Tibial nerve (tissue), 4 donors: ENCODE results near the gene SYNPO2. TPM values are rescaled to one million over a fixed set of nuclear protein-coding genes. Genes with fewer than 3 reads are reported as not detected.

Experiments
- DNase-seq, 2 donors: peaks; one replicate each; pipeline ENCODE4 v3.0.0-alpha.2; 2019; ENCODE audit warnings: low spot score in 2 of 2
- H3K27ac ChIP-seq, 4 donors: fragments of 200-600 bp; sonication (generic) in 3 of 4; one replicate each; pipeline ENCODE4 v1.5.1; 2017 to 2019; ENCODE audit warnings: mild to moderate bottlenecking in 1 of 4
- H3K27me3 ChIP-seq, 2 donors: fragments of 200-600 bp; sonication (generic) in 1 of 2; one replicate each; pipeline versions ENCODE4 v1.5.1 to v1.6.0; 2017 to 2019
- H3K36me3 ChIP-seq, 3 donors: fragments of 200-600 bp; sonication (generic); one replicate each; pipeline ENCODE4 v1.5.1; 2018 to 2019
- H3K4me1 ChIP-seq, 4 donors: fragments of 200-600 bp; sonication (generic) in 3 of 4; one replicate each; pipeline ENCODE4 v1.5.1; 2017 to 2019
- H3K4me3 ChIP-seq, 4 donors: fragments of 200-600 bp; sonication (generic) in 3 of 4; one replicate each; pipeline ENCODE4 v1.5.1; 2017 to 2019; ENCODE audit warnings: mild to moderate bottlenecking in 1 of 4, moderate library complexity in 1 of 4
- H3K9me3 ChIP-seq, 4 donors: fragments of 200-600 bp; sonication (generic) in 3 of 4; one replicate each; pipeline ENCODE4 v1.5.1; 2017 to 2019
- CTCF ChIP-seq, 5 experiments: fragments of 200-600 bp in 3 of 5; fragments of 450-650 bp in 2 of 5; sonication (generic) in 3 of 5; IDR thresholded peaks; one replicate each; pipeline ENCODE4 v1.5.1; 2016 to 2019; ENCODE audit warnings: antibody characterized with exemption in 5 of 5, mild to moderate bottlenecking in 3 of 5, moderate library complexity in 2 of 5
- EP300 ChIP-seq, 2 donors: sonication (generic); formaldehyde crosslinking; IDR thresholded peaks; one replicate each; pipeline ENCODE4 v1.6.1; 2017; ENCODE audit warnings: antibody characterized with exemption in 2 of 2, mild to moderate bottlenecking in 1 of 2
- POLR2A ChIP-seq, 2 donors: fragments of 450-650 bp; IDR thresholded peaks; one replicate each; pipeline ENCODE4 v1.6.1; 2017; ENCODE audit warnings: antibody characterized with exemption in 2 of 2, mild to moderate bottlenecking in 2 of 2, moderate library complexity in 2 of 2
- WGBS, 2 donors: methylation state at CpG; one replicate each; pipeline ENCODE4 v1.1.5; 2018; 5-methylcytosine and 5-hydroxymethylcytosine counted together
- total RNA-seq, 4 donors: library from RNA; depleted of rRNA; stranded (reverse); fragments of >200 nt; gene quantifications; one replicate each; pipeline ENCODE4 v1.1.0, GENCODE V29; 2016

The SYNPO2 gene
- total RNA-seq, 4 donors from 2014 or later, result 118 to 177 (median 138) TPM

GRCh38 chr4:118921786-118922185, 33.1 kb downstream of the SYNPO2 start:
- H3K36me3 ChIP-seq, result no peaks in the 10 kb centered on the region
- H3K4me3 ChIP-seq, result no peak overlapping the region
- TF ChIP-seq CTCF (IDR thresholded peaks at IDR 0.05) (no peak), EP300 (IDR thresholded peaks at IDR 0.05) (no peak), POLR2A (IDR thresholded peaks at IDR 0.05) (no peak)
- H3K27ac ChIP-seq, result no peak overlapping the region
- H3K27me3 ChIP-seq, result no peaks in the 10 kb centered on the region
- H3K4me1 ChIP-seq, result peaks cover 0 to 34% (median 2%) of the 10 kb centered on the region in 4 donors
- no peak for DNase-seq
- H3K9me3 ChIP-seq, result no peaks in the 10 kb centered on the region

GRCh38 chr4:118923891-118924290, 35.2 kb downstream of the SYNPO2 start:
- TF ChIP-seq POLR2A (IDR thresholded peaks at IDR 0.05), result no peak
- no peak for TF ChIP-seq EP300 (IDR thresholded peaks at IDR 0.05)
- TF ChIP-seq CTCF (IDR thresholded peaks at IDR 0.05), result no peak
- WGBS, 2 donors, result 49 to 71% methylated on average over 3 of the region's 3 CpGs
- H3K4me1 ChIP-seq, result peaks cover 0 to 23% (median 2%) of the 10 kb centered on the region in 4 donors
- no peaks in the 10 kb centered on the region for H3K27me3 ChIP-seq
- no peaks in the 10 kb centered on the region for H3K9me3 ChIP-seq
- H3K27ac ChIP-seq, result no peak overlapping the region
- no peak overlapping the region for H3K4me3 ChIP-seq
- DNase-seq, result no peak
- no peaks in the 10 kb centered on the region for H3K36me3 ChIP-seq

DNA sequence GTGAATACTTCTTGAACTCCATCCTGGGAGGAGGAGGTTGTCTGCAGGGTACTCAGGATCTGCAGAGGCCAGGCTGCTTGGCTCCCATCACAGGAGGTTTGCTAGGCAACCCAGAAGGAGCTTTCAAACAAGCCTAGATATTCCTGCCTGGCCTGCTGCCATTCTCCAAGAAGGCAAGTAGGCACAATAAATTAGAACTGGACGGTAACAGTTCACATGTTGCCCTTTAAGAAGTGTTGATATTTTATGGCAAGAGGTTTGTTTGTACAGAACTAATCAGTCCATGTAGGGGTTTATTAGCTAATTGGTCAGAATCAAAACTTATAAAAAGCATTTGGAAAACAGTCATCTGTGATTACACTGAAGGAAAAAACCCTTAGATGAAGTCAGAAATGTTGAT, 39.3 kb downstream of the SYNPO2 start:
- Histone ChIP-seq H3K27me3 (no peaks in the 10 kb centered on the region), H3K9me3 (no peaks in the 10 kb centered on the region), H3K4me3 (no peak overlapping the region), H3K4me1 (peaks cover 0 to 6% (median 0%) of the 10 kb centered on the region in 4 donors), H3K27ac (no peak overlapping the region), H3K36me3 (no peaks in the 10 kb centered on the region)
- DNase-seq, result no peak
- TF ChIP-seq POLR2A (IDR thresholded peaks at IDR 0.05) (no peak), EP300 (IDR thresholded peaks at IDR 0.05) (no peak), CTCF (IDR thresholded peaks at IDR 0.05) (no peak)
- 19 to 23% methylated on average over 1 of the region's 1 CpG for WGBS, 2 donors

DNA sequence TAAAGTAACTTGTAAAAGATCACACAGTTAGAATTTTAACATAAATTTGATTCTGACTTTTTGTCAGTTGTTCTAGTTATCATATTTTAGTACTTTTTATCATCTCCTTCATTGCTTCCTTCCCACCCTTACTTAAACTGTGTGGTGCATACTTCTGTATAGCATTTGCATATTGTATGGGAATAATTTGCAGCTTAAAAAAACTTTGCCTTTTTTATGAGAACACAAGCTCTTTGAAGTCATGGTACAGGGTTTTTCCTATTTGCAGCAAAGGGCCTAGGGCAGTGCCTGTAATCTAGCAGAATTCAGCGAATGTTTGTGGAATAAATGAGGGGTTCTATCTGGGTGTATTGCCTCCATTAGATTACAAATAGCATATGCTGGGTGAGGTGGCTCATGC, 41.6 kb downstream of the SYNPO2 start:
- 0 to 73% methylated on average over 1 of the region's 1 CpG for WGBS, 2 donors
- Histone ChIP-seq H3K4me3 (no peak overlapping the region), H3K4me1 (peaks cover 0 to 6% (median 0%) of the 10 kb centered on the region in 4 donors), H3K27ac (no peak overlapping the region), H3K9me3 (no peaks in the 10 kb centered on the region), H3K36me3 (no peaks in the 10 kb centered on the region), H3K27me3 (no peaks in the 10 kb centered on the region)
- no peak for DNase-seq
- TF ChIP-seq POLR2A (IDR thresholded peaks at IDR 0.05) (no peak), CTCF (IDR thresholded peaks at IDR 0.05) (no peak), EP300 (IDR thresholded peaks at IDR 0.05) (no peak)

GRCh38 chr4:118931786-118932185, 43.1 kb downstream of the SYNPO2 start:
- WGBS, 2 donors, result 68 to 73% methylated on average over 2 of the region's 2 CpGs
- Histone ChIP-seq H3K4me1 (peaks cover 0 to 6% (median 0%) of the 10 kb centered on the region in 4 donors), H3K9me3 (no peaks in the 10 kb centered on the region), H3K27ac (no peak overlapping the region), H3K27me3 (no peaks in the 10 kb centered on the region), H3K4me3 (no peak overlapping the region), H3K36me3 (no peaks in the 10 kb centered on the region)
- TF ChIP-seq CTCF (IDR thresholded peaks at IDR 0.05) (no peak), EP300 (IDR thresholded peaks at IDR 0.05) (no peak)
- no peak for DNase-seq
